GM12873 (cell line): ENCODE data around the gene SKIL.

Experiments
- TF ChIP-seq, protein P1 (sequence below): IDR thresholded peaks from 2 replicates; pipeline ENCODE4 v1.5.1; 2012; ENCODE audit warnings: low read depth, mild to moderate bottlenecking, moderate library complexity, low read length, control low read depth; ENCODE audit not compliant: insufficient read depth; ENCODE audit errors: missing control alignments

The SKIL gene

DNA sequence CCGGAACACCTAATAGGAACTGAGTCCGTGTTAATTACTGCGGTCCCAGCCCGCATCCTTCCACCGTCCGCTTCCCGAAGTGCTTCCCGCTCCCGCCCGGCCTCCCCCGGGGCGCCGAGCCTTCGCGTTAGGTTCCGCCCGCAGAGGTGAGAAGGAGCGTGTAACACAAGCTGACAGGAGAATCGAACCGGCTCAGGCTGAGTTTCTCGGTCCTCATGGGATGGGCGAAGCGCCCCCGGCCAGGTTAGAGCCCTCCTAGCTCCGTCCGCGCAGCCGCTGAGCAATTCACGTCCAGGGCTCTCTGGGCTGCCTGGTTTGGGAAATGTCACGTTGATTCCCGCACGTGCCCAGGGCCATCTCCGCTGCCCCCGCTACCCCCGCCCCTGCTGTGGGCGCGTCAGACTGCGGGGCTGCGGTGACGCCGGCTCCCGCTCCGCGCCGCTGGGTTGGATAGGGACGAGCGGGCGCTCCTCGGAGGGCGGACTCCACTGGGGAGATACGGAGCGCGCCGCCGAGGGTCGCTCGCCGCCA is 62.1 kb downstream of the SKIL start:
- TF ChIP-seq, protein P1, sequence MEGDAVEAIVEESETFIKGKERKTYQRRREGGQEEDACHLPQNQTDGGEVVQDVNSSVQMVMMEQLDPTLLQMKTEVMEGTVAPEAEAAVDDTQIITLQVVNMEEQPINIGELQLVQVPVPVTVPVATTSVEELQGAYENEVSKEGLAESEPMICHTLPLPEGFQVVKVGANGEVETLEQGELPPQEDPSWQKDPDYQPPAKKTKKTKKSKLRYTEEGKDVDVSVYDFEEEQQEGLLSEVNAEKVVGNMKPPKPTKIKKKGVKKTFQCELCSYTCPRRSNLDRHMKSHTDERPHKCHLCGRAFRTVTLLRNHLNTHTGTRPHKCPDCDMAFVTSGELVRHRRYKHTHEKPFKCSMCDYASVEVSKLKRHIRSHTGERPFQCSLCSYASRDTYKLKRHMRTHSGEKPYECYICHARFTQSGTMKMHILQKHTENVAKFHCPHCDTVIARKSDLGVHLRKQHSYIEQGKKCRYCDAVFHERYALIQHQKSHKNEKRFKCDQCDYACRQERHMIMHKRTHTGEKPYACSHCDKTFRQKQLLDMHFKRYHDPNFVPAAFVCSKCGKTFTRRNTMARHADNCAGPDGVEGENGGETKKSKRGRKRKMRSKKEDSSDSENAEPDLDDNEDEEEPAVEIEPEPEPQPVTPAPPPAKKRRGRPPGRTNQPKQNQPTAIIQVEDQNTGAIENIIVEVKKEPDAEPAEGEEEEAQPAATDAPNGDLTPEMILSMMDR, result no peak

GRCh38 chr3:170420307-170420821 is 62.8 kb downstream of the SKIL start:
- TF ChIP-seq, protein P1, result no peak

DNA sequence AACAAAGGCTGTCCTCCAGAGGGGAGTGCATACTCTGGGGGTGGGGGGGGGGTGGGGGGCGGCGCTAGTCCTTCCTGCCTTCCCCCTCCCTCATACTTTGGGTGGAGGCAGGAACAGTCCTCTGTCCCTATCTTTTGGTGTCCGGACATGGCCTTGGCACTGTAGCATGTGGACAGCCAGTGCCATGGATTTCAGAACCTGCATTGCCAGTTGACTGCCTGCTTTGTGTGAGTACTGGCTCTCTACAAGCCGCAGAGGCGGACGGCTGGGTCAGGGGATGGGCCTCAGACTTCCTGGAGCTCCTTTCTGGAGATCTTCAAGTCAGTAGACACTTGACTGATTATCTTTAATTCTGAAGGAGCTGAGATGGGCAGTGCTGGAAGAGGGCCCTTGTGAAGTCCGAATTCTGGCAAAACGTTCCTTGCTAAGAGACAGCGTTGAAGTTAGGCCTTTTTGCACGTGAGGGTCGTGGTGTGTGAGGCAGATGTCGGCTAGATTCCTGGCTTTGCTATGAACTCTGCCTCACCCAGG is 63.7 kb downstream of the SKIL start:
- TF ChIP-seq, protein P1, result no peak

DNA sequence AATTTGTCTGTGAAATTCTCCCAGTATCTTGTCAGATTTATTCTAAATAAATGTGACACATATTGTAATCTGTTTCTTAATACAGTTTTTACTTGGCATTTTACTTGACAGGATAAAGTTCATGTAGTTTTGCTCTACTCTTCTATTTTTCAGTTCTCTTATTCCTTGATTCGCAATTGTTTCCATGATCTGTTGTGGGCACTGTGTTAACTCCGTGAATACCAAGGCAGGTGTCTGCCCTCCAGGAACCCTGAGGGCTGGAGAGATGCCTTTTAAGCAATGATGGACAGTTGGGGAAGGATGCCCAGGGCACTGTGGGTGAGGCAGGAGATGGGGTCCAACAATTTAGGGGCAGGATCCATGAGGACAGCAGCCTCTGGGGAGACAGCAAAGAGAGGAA is 64.2 kb downstream of the SKIL start:
- TF ChIP-seq, protein P1, result no peak

- TF ChIP-seq, protein P1, result no peak
Measured at GRCh38 chr3:170423001-170423615, 65.6 kb downstream of the SKIL start.

DNA sequence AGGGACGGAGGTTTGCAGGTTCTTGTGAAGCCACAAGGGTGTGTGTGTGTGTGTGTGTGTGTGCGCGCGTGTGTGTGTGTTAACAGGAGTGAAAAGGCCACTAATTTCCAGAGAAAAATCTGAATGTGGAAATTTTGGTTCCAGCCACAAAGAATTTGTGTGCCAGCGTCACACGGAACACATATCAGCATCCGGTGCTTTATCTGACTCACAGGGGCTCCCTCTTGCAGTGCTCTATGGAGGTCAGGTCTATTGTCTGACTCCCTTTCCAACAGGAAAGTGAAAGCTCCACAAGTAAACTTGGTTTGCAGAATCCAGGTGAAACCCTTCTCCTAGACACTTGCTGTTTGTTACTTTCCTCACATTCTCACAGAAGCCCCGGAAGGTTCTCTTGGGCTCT is 67.4 kb downstream of the SKIL start:
- TF ChIP-seq, protein P1, result no peak

GRCh38 chr3:170425491-170426239 is 68.2 kb downstream of the SKIL start:
- TF ChIP-seq, protein P1, result no peak
